ENCODE data around the gene CLMN. TPM values are rescaled to one million over a fixed set of nuclear protein-coding genes. Genes with fewer than 3 reads are reported as not detected.

CLMN gene
- total and polyA plus RNA-seq, 10 of the 15 experiments (the other 5 are each of a cell fraction or from before 2014, with no cell fraction given) = 7.8 to 49.3 (median 18.5) TPM

DNA sequence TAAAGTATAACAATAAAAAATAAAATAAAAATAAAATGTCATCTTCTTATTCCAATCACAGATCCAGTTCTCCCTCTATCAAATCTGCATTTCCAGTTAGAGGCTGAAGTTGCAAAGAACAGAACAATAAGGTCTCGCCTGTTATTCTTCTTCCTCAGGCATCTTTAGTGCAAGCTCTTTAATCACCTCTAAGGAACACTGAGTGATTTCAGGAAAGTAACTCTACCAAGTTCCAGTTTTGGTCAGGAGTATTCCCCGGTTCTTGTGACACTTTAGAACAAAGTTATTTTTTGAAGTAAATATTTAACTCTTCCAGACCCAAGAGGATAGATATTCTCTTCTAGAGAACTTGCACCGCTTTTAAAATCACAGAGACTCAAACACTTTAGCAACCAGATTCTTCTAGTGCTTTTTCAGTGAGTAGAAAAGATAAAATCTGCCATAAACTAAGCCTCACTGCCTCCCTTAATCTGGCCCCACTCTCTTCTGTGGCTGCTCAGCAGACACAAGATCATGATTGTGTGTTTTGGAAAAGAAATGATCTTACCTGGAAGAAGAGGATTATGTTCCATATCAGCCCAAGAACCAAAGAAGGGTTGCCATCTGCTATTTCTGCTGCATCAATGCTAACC lies 104.5 kb downstream of the CLMN start (continued):
- no peak for TF ChIP-seq ESRRA (IDR thresholded peaks at IDR 0.05; ENCODE audit: low read length)
- TF ChIP-seq ZNF622 (IDR thresholded peaks at IDR 0.05) = no peak
- TF ChIP-seq, protein P1, sequence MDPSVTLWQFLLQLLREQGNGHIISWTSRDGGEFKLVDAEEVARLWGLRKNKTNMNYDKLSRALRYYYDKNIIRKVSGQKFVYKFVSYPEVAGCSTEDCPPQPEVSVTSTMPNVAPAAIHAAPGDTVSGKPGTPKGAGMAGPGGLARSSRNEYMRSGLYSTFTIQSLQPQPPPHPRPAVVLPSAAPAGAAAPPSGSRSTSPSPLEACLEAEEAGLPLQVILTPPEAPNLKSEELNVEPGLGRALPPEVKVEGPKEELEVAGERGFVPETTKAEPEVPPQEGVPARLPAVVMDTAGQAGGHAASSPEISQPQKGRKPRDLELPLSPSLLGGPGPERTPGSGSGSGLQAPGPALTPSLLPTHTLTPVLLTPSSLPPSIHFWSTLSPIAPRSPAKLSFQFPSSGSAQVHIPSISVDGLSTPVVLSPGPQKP (IDR thresholded peaks at IDR 0.05; ENCODE audit: low read depth, low read length) = no peak
- TF ChIP-seq POLR2AphosphoS5 (IDR thresholded peaks at IDR 0.05; ENCODE audit: low read length) = no peak
- TF ChIP-seq FOXK2 (IDR thresholded peaks at IDR 0.05) = no peak
- TF ChIP-seq CHD2 (IDR thresholded peaks at IDR 0.05; ENCODE audit: borderline replicate concordance, low read depth, low read length) = no peak
- TF ChIP-seq WRNIP1 (IDR thresholded peaks at IDR 0.05; ENCODE audit: borderline replicate concordance, low read depth, low read length) = no peak
- TF ChIP-seq ZNF24 (IDR thresholded peaks at IDR 0.05) = no peak
- TF ChIP-seq, protein P2, sequence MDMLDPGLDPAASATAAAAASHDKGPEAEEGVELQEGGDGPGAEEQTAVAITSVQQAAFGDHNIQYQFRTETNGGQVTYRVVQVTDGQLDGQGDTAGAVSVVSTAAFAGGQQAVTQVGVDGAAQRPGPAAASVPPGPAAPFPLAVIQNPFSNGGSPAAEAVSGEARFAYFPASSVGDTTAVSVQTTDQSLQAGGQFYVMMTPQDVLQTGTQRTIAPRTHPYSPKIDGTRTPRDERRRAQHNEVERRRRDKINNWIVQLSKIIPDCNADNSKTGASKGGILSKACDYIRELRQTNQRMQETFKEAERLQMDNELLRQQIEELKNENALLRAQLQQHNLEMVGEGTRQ (IDR thresholded peaks at IDR 0.05; ENCODE audit: borderline replicate concordance, low read depth, low read length) = no peak
- TF ChIP-seq, protein P3, sequence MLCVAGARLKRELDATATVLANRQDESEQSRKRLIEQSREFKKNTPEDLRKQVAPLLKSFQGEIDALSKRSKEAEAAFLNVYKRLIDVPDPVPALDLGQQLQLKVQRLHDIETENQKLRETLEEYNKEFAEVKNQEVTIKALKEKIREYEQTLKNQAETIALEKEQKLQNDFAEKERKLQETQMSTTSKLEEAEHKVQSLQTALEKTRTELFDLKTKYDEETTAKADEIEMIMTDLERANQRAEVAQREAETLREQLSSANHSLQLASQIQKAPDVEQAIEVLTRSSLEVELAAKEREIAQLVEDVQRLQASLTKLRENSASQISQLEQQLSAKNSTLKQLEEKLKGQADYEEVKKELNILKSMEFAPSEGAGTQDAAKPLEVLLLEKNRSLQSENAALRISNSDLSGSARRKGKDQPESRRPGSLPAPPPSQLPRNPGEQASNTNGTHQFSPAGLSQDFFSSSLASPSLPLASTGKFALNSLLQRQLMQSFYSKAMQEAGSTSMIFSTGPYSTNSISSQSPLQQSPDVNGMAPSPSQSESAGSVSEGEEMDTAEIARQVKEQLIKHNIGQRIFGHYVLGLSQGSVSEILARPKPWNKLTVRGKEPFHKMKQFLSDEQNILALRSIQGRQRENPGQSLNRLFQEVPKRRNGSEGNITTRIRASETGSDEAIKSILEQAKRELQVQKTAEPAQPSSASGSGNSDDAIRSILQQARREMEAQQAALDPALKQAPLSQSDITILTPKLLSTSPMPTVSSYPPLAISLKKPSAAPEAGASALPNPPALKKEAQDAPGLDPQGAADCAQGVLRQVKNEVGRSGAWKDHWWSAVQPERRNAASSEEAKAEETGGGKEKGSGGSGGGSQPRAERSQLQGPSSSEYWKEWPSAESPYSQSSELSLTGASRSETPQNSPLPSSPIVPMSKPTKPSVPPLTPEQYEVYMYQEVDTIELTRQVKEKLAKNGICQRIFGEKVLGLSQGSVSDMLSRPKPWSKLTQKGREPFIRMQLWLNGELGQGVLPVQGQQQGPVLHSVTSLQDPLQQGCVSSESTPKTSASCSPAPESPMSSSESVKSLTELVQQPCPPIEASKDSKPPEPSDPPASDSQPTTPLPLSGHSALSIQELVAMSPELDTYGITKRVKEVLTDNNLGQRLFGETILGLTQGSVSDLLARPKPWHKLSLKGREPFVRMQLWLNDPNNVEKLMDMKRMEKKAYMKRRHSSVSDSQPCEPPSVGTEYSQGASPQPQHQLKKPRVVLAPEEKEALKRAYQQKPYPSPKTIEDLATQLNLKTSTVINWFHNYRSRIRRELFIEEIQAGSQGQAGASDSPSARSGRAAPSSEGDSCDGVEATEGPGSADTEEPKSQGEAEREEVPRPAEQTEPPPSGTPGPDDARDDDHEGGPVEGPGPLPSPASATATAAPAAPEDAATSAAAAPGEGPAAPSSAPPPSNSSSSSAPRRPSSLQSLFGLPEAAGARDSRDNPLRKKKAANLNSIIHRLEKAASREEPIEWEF (IDR thresholded peaks at IDR 0.05; ENCODE audit: insufficient replicate concordance, low read depth, low read length) = no peak
- no peak for TF ChIP-seq NR2F1 (conservative IDR thresholded peaks at IDR 0.05)
- TF ChIP-seq FOS (IDR thresholded peaks at IDR 0.05; ENCODE audit: borderline replicate concordance, extremely low read depth, insufficient read length) = no peak
- TF ChIP-seq RAD21 (IDR thresholded peaks at IDR 0.05; ENCODE audit: insufficient read depth, low read depth, low read length) = no peak
- no peak for TF ChIP-seq RB1 (IDR thresholded peaks at IDR 0.05; ENCODE audit: borderline replicate concordance)
- no peak for TF ChIP-seq STAT3 (IDR thresholded peaks at IDR 0.05; ENCODE audit: low read depth, low read length)
- TF ChIP-seq MEF2B (IDR thresholded peaks at IDR 0.05; ENCODE audit: partially characterized antibody, poor library complexity, severe bottlenecking) = peak; percentile 9
- TF ChIP-seq TARDBP (IDR thresholded peaks at IDR 0.05; ENCODE audit: borderline replicate concordance) = no peak
- TF ChIP-seq CBX3 (IDR thresholded peaks at IDR 0.05; ENCODE audit: borderline replicate concordance, low read depth) = no peak
- no peak for TF ChIP-seq SMAD5 (IDR thresholded peaks at IDR 0.05; ENCODE audit: low read depth)
- TF ChIP-seq RCOR1 (conservative IDR thresholded peaks at IDR 0.05; ENCODE audit: low read depth, low read length) = no peak
- TF ChIP-seq, protein P4, sequence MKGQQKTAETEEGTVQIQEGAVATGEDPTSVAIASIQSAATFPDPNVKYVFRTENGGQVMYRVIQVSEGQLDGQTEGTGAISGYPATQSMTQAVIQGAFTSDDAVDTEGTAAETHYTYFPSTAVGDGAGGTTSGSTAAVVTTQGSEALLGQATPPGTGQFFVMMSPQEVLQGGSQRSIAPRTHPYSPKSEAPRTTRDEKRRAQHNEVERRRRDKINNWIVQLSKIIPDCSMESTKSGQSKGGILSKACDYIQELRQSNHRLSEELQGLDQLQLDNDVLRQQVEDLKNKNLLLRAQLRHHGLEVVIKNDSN (IDR thresholded peaks at IDR 0.05; ENCODE audit: borderline replicate concordance, extremely low read length, insufficient read depth, low read depth, low read length) = no peak

All from GM12878 (cell line).